Stimulated activated CD8-positive, alpha-beta memory T cell treated with anti-CD3 and anti-CD28 coated beads, Interleukin-2, amount 100 ng/mL, for 48 hours (primary cell): ENCODE measurements around the gene PCDHGA8.
A peak's percentile ranks its signal among the peaks of the same experiment; 100 is the strongest.
"Not testable (repeated sequence)": the region's sequence is repeated elsewhere in the genome, so short reads cannot be mapped to it uniquely, and the experiment has no call there.

Experiments used
- DNase-seq, 2 donors: peaks; one replicate each; pipeline ENCODE4 v3.0.0-alpha.2; 2020; ENCODE audit warnings: low read depth in 2 of 2

Gene PCDHGA8

GRCh38 chr5:141402553-141403243 is 10.3 kb downstream of the PCDHGA8 start, which contains the start of gene PCDHGA9:
TSS of gene PCDHGA9 (plus strand) at chr5:141402778. CDS start at chr5:141402953, 175 bp downstream.
- DNase-seq: no peak

GRCh38 chr5:141403387-141403786 is 11.0 kb downstream of the PCDHGA8 start:
- no peak for DNase-seq

- not testable (repeated sequence) for DNase-seq
Measured at GRCh38 chr5:141407790-141408505, 15.5 kb downstream of the PCDHGA8 start, which contains the start of gene PCDHGB6. TSS of gene PCDHGB6 (plus strand) at chr5:141408021. CDS start at chr5:141408203, 182 bp downstream.

- DNase-seq: no peak
Measured at GRCh38 chr5:141409598-141410306, 17.3 kb downstream of the PCDHGA8 start.

- DNase-seq: no peak
Measured at GRCh38 chr5:141411575-141411974, 19.1 kb downstream of the PCDHGA8 start.

GRCh38 chr5:141412854-141413539 is 20.6 kb downstream of the PCDHGA8 start, which contains the start of gene PCDHGA10:
TSS of gene PCDHGA10 (plus strand) at chr5:141412987. CDS start at chr5:141413176, 189 bp downstream.
- DNase-seq: peak in 1 of 2 donors; percentile 26

- DNase-seq: no peak
Measured at GRCh38 chr5:141413540-141414069, 21.2 kb downstream of the PCDHGA8 start.

GRCh38 chr5:141414548-141415274 is 22.3 kb downstream of the PCDHGA8 start:
- DNase-seq: not testable (repeated sequence)

- not testable (repeated sequence) for DNase-seq
Measured at GRCh38 chr5:141415275-141415618, 22.8 kb downstream of the PCDHGA8 start.

GRCh38 chr5:141417494-141418172 is 25.2 kb downstream of the PCDHGA8 start, which contains the start of gene PCDHGB7:
TSS of gene PCDHGB7 (plus strand) at chr5:141417677. CDS start at chr5:141417860, 183 bp downstream.
- DNase-seq: peak; percentile 37 to 51

- no peak for DNase-seq
Measured at GRCh38 chr5:141419074-141419880, 26.8 kb downstream of the PCDHGA8 start.

GRCh38 chr5:141420855-141421488 is 28.5 kb downstream of the PCDHGA8 start, which contains the start of gene PCDHGA11:
TSS of gene PCDHGA11 (plus strand) at chr5:141421051. CDS start at chr5:141421228, 177 bp downstream.
- peak in 1 of 2 donors; percentile 45 for DNase-seq

- DNase-seq: no peak
Measured at GRCh38 chr5:141421489-141421855, 29.0 kb downstream of the PCDHGA8 start.

- DNase-seq: no peak
Measured at GRCh38 chr5:141422742-141423291, 30.4 kb downstream of the PCDHGA8 start.

- no peak for DNase-seq
Measured at GRCh38 chr5:141427783-141428426, 35.5 kb downstream of the PCDHGA8 start.

- DNase-seq: no peak
Measured at GRCh38 chr5:141430332-141431113, 38.1 kb downstream of the PCDHGA8 start, which contains the start of gene PCDHGA12. TSS of gene PCDHGA12 (plus strand) at chr5:141430507. CDS start at chr5:141430760, 253 bp downstream.

- DNase-seq: no peak
Measured at GRCh38 chr5:141431286-141431685, 38.9 kb downstream of the PCDHGA8 start.
